ENCODE data around the gene HSPG2. TPM values are rescaled to one million over a fixed set of nuclear protein-coding genes. Genes with fewer than 3 reads are reported as not detected.

The HSPG2 gene
- total and polyA plus RNA-seq, 9 of the 15 experiments (the other 6 are each of a cell fraction or from before 2014, with no cell fraction given), result 0.14 to 160 (median 15.7) TPM

GRCh38 chr1:21904704-21905520, 32.2 kb downstream of the HSPG2 start (continued):
- TF ChIP-seq MEF2A (IDR thresholded peaks at IDR 0.05; ENCODE audit: control insufficient read depth, low read depth, low read length) (peak; percentile 84), ATF4 (CRISPR knock-in tag; IDR thresholded peaks at IDR 0.05) (peak; percentile 69), JUN (IDR thresholded peaks at IDR 0.05; ENCODE audit: borderline replicate concordance, low read depth, low read length) (peak; percentile 94), JUN (CRISPR knock-in tag; IDR thresholded peaks at IDR 0.05; ENCODE audit: borderline replicate concordance) (peak; percentile 86), NR1H2 (CRISPR knock-in tag; IDR thresholded peaks at IDR 0.05) (no peak), CCNT2 (IDR thresholded peaks at IDR 0.05; ENCODE audit: borderline replicate concordance, extremely low read depth, insufficient read length, low read depth, low read length) (peak; percentile 98), HMG20A (CRISPR knock-in tag; conservative IDR thresholded peaks at IDR 0.05) (0 out of 2 replicates have a peak, but pooled peaks have one; percentile 10), ZNF121 (CRISPR knock-in tag; conservative IDR thresholded peaks at IDR 0.05) (no peak), PHTF2 (CRISPR knock-in tag; IDR thresholded peaks at IDR 0.05) (0 out of 2 replicates have a peak, but pooled peaks have one; percentile 57), PATZ1 (CRISPR knock-in tag; IDR thresholded peaks at IDR 0.05; ENCODE audit: borderline replicate concordance) (0 out of 2 replicates have a peak, but pooled peaks have one; percentile 15), HSF4 (CRISPR knock-in tag; IDR thresholded peaks at IDR 0.05; ENCODE audit: borderline replicate concordance) (0 out of 2 replicates have a peak, but pooled peaks have one; percentile 19), SMARCE1 (IDR thresholded peaks at IDR 0.05) (peak; percentile 100), RBM15 (IDR thresholded peaks at IDR 0.05; ENCODE audit: insufficient read depth, low read length) (no peak), GATA2 (CRISPR knock-in tag; IDR thresholded peaks at IDR 0.05) (peak; percentile 100), BRD9 (IDR thresholded peaks at IDR 0.05; ENCODE audit: low read depth, partially characterized antibody) (peak; percentile 100), E2F1 (CRISPR knock-in tag; IDR thresholded peaks at IDR 0.05) (peak; percentile 81)
